ENCODE measurements around the gene SIRT3.

- TF ChIP-seq CTCF (IDR thresholded peaks at IDR 0.05) (no peak), POLR2A (IDR thresholded peaks at IDR 0.05) (no peak)
Measured at GRCh38 chr11:261624-262023, 25.5 kb upstream of the SIRT3 start.
